ENCODE results near the gene ALDH5A1.

The ALDH5A1 gene

DNA sequence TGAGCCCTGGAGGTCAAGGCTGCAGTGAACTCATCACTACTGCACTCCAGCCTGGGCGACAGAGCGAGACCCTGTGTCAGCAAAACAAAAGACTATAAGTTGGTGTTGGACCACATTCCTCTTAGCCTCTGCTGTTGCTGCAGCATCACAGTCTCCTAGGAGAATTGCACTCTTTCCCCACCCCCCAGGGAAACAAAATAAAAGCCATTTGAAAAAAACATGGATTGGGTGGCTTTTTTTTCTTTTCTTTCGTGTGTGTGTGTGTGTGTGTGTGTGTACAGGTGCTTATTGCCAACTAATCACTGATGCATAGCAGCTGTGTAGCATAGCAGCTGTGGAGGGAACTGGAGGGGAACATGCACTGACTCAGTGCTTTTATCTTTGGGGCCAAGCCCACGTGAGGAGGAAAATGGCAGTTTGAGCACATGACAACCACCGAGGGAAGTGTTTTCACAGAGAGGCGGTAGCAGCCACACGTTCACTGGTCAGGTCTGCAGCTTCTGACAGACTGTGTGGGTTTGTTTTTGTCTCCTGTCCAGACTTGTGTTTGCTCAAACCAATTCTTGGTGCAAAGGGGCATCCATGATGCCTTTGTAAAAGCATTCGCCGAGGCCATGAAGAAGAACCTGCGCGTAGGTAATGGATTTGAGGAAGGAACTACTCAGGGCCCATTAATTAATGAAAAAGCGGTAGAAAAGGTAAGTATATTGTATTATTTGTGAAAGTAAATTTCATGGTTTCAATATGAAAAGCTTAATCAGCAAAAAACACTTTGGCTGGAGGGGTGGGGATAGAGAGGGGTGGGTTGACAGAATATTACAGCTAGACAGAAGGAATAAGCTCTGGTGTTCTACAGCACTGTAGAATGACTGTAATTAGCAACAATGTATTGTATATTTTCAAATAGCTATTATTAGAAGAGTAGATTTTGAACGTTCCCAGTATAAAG, 27.7 kb downstream of the ALDH5A1 start:
- H3K27me3 ChIP-seq (ENCODE audit: insufficient read depth, poor library complexity, severe bottlenecking) = no peaks in the 10 kb centered on the region
- no peak overlapping the region for H3K27ac ChIP-seq (ENCODE audit: poor library complexity, severe bottlenecking)
- no peaks in the 10 kb centered on the region for H3K9me3 ChIP-seq (ENCODE audit: severe bottlenecking)
- no peaks in the 10 kb centered on the region for H3K36me3 ChIP-seq (ENCODE audit: low read depth)
- no peaks in the 10 kb centered on the region for H3K4me1 ChIP-seq (ENCODE audit: insufficient read depth, poor library complexity, severe bottlenecking)
- TF ChIP-seq, protein P1, sequence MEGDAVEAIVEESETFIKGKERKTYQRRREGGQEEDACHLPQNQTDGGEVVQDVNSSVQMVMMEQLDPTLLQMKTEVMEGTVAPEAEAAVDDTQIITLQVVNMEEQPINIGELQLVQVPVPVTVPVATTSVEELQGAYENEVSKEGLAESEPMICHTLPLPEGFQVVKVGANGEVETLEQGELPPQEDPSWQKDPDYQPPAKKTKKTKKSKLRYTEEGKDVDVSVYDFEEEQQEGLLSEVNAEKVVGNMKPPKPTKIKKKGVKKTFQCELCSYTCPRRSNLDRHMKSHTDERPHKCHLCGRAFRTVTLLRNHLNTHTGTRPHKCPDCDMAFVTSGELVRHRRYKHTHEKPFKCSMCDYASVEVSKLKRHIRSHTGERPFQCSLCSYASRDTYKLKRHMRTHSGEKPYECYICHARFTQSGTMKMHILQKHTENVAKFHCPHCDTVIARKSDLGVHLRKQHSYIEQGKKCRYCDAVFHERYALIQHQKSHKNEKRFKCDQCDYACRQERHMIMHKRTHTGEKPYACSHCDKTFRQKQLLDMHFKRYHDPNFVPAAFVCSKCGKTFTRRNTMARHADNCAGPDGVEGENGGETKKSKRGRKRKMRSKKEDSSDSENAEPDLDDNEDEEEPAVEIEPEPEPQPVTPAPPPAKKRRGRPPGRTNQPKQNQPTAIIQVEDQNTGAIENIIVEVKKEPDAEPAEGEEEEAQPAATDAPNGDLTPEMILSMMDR (IDR thresholded peaks at IDR 0.05; ENCODE audit: poor library complexity, severe bottlenecking) = no peak
- H3K4me3 ChIP-seq (ENCODE audit: severe bottlenecking) = no peak overlapping the region
- ATAC-seq (ENCODE audit: low read depth) (no peak), DNase-seq (ENCODE audit: low spot score) (no peak)

DNA sequence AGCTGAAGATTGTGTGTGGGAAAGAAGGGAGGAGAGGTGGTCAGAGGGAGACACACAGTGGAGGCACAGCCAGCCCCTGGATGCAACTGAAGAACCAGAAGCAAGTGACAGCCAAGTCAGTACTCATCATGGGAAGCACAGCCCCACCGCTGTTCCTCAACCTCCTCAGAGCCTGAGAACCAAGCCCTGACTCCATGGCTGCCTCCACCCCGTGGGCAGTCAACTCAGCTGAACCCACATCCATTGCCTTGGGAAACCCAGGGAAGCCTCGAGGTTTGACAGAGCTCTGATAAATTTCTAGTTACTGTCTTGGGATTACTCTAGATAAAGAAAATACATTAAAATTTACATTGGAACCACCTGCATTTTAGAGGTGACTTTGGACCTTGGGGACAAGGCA, 29.6 kb downstream of the ALDH5A1 start:
- Histone ChIP-seq H3K27ac (ENCODE audit: poor library complexity, severe bottlenecking) (no peak overlapping the region), H3K4me1 (ENCODE audit: insufficient read depth, poor library complexity, severe bottlenecking) (no peaks in the 10 kb centered on the region), H3K9me3 (ENCODE audit: severe bottlenecking) (no peaks in the 10 kb centered on the region), H3K4me3 (ENCODE audit: severe bottlenecking) (no peak overlapping the region), H3K36me3 (ENCODE audit: low read depth) (no peaks in the 10 kb centered on the region), H3K27me3 (ENCODE audit: insufficient read depth, poor library complexity, severe bottlenecking) (no peaks in the 10 kb centered on the region)
- TF ChIP-seq, protein P1 (IDR thresholded peaks at IDR 0.05; ENCODE audit: poor library complexity, severe bottlenecking) = no peak
- ATAC-seq (ENCODE audit: low read depth) (no peak), DNase-seq (ENCODE audit: low spot score) (no peak)

DNA sequence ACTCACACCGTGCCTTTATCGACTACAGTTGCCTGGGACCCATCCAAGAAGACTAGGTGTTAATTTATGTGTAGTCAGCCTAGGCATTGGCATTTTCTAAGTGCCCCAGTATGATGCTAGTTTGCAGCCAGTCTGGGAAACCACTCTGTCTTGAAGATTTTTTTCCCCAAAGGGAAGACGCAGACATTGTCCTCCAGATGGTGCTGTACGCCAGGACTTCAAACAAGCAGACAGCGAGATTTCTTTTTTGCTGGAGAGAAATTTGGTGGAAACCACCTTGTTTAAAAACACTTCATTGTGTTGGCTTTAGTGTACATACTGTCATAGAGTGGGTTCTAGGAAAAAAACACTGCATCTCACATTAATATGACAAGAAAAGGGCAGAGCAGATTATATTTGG, 30.0 kb downstream of the ALDH5A1 start:
- H3K4me1 ChIP-seq (ENCODE audit: insufficient read depth, poor library complexity, severe bottlenecking) = no peaks in the 10 kb centered on the region
- no peaks in the 10 kb centered on the region for H3K9me3 ChIP-seq (ENCODE audit: severe bottlenecking)
- no peak overlapping the region for H3K4me3 ChIP-seq (ENCODE audit: severe bottlenecking)
- DNase-seq (ENCODE audit: low spot score) (no peak), ATAC-seq (ENCODE audit: low read depth) (peak; percentile 58; the same call in 2 of the 3 replicates)
- TF ChIP-seq, protein P1 (IDR thresholded peaks at IDR 0.05; ENCODE audit: poor library complexity, severe bottlenecking) = peak; percentile 74
- H3K36me3 ChIP-seq (ENCODE audit: low read depth) = no peaks in the 10 kb centered on the region
- H3K27me3 ChIP-seq (ENCODE audit: insufficient read depth, poor library complexity, severe bottlenecking) = no peaks in the 10 kb centered on the region
- no peak overlapping the region for H3K27ac ChIP-seq (ENCODE audit: poor library complexity, severe bottlenecking)

DNA sequence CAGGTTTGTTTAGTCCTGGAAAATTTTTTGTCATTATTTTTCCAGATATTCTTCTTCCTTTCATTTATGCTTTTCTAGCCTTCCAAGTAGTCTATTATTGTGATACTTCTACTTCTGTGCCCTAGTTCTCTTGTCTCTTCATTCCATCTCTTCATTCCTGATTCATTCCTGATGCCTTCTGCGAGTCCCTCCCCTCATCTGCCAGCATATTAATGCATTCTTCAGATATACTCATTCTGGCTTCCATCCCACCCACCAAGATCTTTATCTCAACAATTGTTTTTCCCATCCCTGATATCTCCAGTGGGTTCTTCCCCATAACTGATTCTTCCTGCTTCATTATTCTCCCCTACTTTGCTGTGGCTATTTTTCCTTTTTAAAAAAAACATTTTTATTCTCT, 35.2 kb downstream of the ALDH5A1 start:
- no peak overlapping the region for H3K27ac ChIP-seq (ENCODE audit: poor library complexity, severe bottlenecking)
- no peaks in the 10 kb centered on the region for H3K4me1 ChIP-seq (ENCODE audit: insufficient read depth, poor library complexity, severe bottlenecking)
- H3K9me3 ChIP-seq (ENCODE audit: severe bottlenecking) = no peaks in the 10 kb centered on the region
- H3K36me3 ChIP-seq (ENCODE audit: low read depth) = no peaks in the 10 kb centered on the region
- H3K4me3 ChIP-seq (ENCODE audit: severe bottlenecking) = no peak overlapping the region
- no peaks in the 10 kb centered on the region for H3K27me3 ChIP-seq (ENCODE audit: insufficient read depth, poor library complexity, severe bottlenecking)
- no peak for ATAC-seq (ENCODE audit: low read depth)
- no peak for DNase-seq (ENCODE audit: low spot score)
- TF ChIP-seq, protein P1 (IDR thresholded peaks at IDR 0.05; ENCODE audit: poor library complexity, severe bottlenecking) = no peak

DNA sequence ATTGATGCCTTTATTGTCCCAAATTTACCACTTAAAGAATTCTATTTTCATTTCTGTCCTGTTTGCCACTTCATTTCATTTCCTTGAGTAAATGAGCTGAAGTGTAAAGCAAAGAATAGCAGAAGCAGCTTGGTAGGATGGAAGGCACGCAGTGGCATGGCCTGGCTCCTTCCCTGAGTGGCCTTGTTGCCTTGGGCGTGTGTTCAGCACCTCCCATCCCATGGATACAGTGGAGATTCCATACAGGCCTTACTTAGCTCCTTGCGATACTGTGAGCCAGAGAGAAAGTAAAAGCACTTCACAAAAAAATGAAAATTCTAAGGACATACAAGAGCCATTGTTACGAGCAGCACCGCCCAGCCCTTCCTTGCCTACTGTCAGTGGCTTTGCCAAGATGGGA, 39.6 kb downstream of the ALDH5A1 start:
- TF ChIP-seq, protein P1 (IDR thresholded peaks at IDR 0.05; ENCODE audit: poor library complexity, severe bottlenecking) = no peak
- Histone ChIP-seq H3K36me3 (ENCODE audit: low read depth) (no peaks in the 10 kb centered on the region), H3K27ac (ENCODE audit: poor library complexity, severe bottlenecking) (no peak overlapping the region), H3K4me3 (ENCODE audit: severe bottlenecking) (no peak overlapping the region), H3K9me3 (ENCODE audit: severe bottlenecking) (no peaks in the 10 kb centered on the region), H3K27me3 (ENCODE audit: insufficient read depth, poor library complexity, severe bottlenecking) (no peaks in the 10 kb centered on the region), H3K4me1 (ENCODE audit: insufficient read depth, poor library complexity, severe bottlenecking) (peaks cover 17% of the 10 kb centered on the region)
- DNase-seq (ENCODE audit: low spot score) (no peak), ATAC-seq (ENCODE audit: low read depth) (no peak)
